Measurements from ENCODE around the gene SMYD3.
"Not testable (repeated sequence)": the region's sequence is repeated elsewhere in the genome, so short reads cannot be mapped to it uniquely, and the experiment has no call there.

Gene SMYD3

DNA sequence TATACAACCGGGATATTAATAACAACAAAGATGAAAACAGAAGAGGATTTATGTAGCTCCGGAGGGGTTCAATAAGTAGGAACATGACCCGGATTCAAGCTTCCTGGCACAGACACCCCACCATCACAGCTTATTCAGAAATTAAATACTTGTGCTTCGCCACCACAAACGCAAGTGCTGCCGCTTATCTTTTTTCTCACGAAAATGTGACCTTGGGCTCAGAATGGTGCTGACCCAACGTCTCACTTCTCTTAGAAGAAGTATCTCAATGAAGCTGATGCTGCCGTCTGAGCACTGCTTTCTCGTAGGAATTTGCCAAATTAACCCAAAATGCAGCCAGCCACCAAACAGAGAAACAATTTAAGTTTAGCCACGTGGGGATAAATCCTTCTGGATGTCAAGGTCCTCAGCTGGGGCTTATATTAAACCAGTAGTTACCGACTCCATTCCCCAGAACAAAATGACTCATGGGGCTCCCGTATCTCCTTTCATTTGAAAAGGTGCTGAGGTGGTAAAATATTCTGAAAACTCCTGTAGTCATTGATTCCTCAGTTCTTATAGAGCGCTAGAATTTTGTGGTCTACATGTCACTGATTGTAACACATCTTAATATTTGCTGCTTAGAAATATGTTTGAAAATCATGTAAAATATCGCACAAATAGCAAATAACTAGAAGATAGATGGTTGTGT lies 466.7 kb downstream of the SMYD3 start:
- no peak for TF ChIP-seq POLR2A (IDR thresholded peaks at IDR 0.05; ENCODE audit: low read length)
- no peak for DNase-seq

DNA sequence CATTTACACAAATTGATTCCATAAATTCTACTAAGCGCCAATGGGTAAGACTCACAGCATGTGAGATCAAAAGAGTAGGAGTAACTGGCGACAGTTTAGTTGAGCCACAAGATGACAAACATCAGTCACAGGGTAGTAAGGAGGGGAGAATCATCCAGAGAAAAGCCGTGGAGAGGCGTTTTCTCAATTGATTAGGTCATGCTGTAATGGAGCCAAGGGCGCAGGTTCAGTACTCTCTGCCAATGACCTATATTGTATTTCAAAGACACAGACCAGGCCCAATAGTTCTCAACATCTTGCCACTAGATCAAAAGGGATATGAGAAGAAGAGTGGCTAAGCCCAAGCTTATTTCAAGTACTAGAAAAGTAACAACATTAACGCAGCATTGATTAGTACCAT lies 467.5 kb downstream of the SMYD3 start:
- DNase-seq: no peak
- TF ChIP-seq POLR2A (IDR thresholded peaks at IDR 0.05; ENCODE audit: low read length) (no peak), GATA1 (IDR thresholded peaks at IDR 0.05; ENCODE audit: low read depth, low read length) (no peak)

DNA sequence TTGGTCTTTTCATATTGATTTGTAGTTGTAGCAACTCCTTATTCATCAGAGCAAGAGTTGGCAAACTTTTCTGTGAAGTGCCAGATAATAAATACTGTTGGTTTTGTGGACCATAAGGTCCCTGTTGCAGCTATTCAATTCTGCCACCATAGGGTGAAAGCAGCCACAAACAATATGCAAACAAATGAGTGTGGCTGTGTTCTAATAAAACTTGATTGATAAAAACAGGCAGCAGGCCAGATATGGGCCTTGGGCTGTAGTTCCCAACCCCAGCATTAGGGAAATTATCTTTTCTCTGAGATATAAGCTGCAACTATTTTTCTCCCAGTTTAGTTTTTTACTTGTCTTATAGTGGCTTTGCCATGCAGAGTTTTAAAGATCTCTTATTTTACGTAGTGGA lies 469.2 kb downstream of the SMYD3 start:
- TF ChIP-seq POLR2A (IDR thresholded peaks at IDR 0.05; ENCODE audit: low read length) (no peak), GATA1 (IDR thresholded peaks at IDR 0.05; ENCODE audit: low read depth, low read length) (no peak)

DNA sequence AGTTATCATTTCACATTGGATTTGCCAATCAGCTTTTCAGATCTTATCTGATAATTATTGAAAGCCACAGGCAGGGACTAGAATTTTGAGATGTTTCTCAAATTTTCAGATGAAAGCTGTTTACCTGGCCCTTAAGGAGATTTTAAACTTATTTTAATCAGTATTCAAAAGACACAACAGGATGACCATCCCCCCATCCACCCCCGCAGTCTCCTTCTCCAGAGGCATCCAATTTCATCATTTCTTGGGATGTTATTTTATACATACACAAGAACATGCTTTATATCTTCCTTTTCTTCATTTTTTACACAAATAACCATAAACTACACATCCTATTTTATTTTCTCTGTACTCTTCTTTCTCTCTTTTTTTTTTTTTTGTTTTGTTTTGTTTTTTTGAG lies 470.9 kb downstream of the SMYD3 start:
- TF ChIP-seq GATA1 (IDR thresholded peaks at IDR 0.05; ENCODE audit: low read depth, low read length) (no peak), POLR2A (IDR thresholded peaks at IDR 0.05; ENCODE audit: low read length) (no peak)
- no peak for DNase-seq

More for the DNA sequence above, 469.2 kb downstream of the SMYD3 start:
- DNase-seq: no peak

DNA sequence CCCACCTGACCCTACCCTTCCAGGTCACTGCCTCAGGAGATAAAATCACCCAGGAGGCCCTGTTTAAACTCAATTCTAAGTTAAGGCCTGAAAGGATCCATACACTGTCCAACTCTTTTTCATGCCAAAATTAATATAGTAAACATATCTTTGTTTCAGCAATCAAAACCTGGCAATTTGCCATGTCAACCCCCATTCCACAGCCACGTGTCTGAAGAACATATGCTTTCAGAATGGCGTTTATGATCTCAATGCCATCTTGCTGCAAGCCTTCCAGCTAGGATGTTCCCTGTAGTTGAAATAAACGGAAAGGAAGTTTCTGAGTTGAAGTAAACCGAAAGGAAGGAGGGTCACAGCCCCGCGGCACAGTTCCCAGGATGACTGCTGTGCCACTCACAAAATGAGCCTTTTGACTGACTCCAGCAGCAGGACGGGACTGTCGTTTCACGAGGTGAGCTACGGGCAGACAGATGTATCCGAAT lies 472.0 kb downstream of the SMYD3 start:
- TF ChIP-seq POLR2A (IDR thresholded peaks at IDR 0.05; ENCODE audit: low read length): no peak
- TF ChIP-seq GATA1 (IDR thresholded peaks at IDR 0.05; ENCODE audit: low read depth, low read length): no peak
- DNase-seq: no peak

DNA sequence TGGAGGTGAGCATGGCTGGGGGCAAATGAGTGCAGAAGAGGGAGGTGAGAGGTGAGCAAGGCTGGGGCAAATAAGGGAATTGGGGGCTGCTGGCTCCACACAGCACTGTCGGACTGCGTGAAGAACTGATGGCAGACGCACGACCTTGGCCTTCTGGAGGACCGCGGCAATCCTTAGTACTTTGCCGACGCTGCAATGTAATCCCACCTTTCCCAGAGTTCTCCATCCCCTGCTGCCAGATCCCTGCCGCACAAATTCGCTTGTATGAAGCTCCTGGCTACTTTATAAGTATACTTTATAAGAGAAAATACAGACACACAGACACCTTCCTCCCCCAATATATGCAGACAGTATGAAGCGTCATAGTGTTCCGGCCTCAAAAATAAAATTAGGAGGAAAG lies 472.4 kb downstream of the SMYD3 start:
- no peak for TF ChIP-seq POLR2A (IDR thresholded peaks at IDR 0.05; ENCODE audit: low read length)
- TF ChIP-seq GATA1 (IDR thresholded peaks at IDR 0.05; ENCODE audit: low read depth, low read length): no peak
- no peak for DNase-seq

DNA sequence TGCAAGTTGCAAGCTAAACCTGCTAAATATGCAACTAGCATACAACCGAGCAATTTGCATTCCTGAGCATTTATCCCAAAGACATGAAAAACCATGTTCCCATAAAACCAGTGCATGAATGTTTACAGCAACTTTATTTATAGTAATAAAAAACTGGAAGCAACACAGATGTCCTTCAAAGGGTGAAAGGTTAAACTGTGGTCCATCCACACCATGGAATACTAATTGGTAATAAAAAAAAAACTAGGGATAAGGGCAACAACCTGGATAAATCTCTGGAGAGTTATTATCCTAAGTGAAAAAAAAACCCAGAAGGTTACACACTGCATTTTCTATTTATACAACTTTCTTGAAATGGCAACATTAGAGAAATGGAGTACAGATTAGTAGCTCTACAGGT lies 474.1 kb downstream of the SMYD3 start:
- no peak for TF ChIP-seq POLR2A (IDR thresholded peaks at IDR 0.05; ENCODE audit: low read length)
- TF ChIP-seq GATA1 (IDR thresholded peaks at IDR 0.05; ENCODE audit: low read depth, low read length): no peak
- DNase-seq: no peak

DNA sequence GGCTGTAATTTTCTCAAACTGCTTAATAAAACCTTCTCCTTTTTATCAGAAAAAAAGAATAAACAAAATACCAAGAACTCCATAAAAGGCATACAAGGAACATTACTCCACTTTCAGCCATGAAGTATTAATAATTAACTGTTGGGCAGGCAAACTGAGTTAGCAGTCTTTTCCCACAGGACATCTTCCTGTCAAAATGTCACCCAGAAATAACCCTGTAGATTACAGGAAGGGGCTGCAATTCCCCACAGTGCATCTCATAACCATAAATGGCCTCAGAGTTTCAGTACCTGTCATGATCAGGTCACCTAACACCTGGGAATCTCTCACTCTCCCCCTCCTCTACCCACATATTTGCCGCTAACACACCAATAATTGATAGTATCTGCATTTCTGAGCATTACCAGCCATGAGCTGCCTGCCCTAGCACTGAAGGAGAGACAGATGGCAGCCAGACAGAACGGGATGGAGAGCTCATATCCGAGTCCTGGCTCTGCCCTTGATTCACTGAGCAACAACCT lies 475.0 kb downstream of the SMYD3 start:
- DNase-seq: no peak
- no peak for TF ChIP-seq POLR2A (IDR thresholded peaks at IDR 0.05; ENCODE audit: low read length)
- TF ChIP-seq GATA1 (IDR thresholded peaks at IDR 0.05; ENCODE audit: low read depth, low read length): no peak

DNA sequence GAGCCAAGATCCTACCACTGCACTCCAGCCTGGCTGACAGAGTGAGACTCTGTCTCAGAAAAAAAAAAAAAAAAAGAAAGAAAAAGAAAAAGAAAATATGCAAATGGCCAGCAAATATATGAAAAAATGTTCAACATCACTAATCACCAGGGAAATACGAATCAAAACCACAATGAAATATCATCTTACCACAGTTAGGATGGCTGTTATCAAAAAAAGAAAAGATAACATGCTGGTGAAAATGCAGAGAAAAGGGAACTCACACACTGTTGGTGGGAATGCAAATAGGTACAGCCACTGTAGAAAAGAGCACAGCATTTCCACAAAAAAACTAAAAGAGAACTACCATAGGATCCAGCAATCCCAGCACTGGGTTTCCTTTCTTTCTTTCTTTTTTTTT lies 477.5 kb downstream of the SMYD3 start:
- TF ChIP-seq POLR2A (IDR thresholded peaks at IDR 0.05; ENCODE audit: low read length) (no peak), GATA1 (IDR thresholded peaks at IDR 0.05; ENCODE audit: low read depth, low read length) (no peak)

DNA sequence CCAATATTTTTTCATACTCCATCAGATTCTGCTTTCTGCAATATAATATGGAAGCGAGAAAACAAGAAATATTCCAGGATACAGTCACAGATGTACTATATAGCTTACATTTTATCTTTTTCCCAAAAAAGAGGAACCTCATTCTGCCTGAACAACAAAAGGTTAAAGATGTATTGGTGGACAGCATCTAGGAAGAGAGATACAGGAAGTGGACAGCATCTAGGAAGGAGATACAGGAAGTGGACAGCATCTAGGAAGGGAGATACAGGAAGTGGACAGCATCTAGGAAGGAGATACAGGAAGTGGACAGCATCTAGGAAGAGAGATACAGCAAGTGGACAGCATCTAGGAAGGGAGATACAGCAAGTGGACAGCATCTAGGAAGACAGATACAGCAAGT lies 483.0 kb downstream of the SMYD3 start:
- not testable (repeated sequence) for DNase-seq

More for the DNA sequence above, 477.5 kb downstream of the SMYD3 start:
- DNase-seq: no peak

DNA sequence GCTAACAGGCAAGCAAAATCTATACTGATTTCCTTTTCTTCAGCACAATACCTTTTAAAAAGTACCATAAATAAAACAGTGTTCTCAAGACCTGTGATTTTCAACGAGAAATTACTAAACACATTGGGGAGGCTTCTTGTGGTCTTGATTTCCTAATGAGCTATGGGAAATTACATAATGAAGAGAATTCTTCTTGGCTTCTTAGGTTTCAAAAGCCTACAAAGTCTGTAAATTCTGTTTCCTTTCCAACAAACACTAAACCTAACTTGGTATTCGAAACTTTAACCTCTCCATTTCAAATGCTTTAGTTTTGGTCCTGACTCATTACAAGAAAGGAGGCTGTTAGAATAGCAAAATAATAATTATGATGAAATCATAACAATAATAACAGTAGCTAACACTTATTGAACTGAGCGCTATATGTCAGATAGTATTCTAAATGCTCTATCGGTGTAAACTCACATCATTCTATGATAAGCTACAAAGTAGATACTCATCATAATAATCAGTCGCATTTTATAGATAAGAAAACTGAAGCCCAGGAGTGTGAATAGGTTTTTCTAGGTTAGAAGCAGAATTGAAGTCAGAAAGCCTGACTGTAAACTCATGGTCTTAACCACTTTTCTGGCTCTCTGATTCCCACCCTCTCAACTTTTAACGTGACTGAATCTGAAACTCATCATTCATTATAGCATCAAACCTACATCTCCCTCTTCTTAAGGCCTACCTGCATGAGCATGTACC lies 486.7 kb downstream of the SMYD3 start:
- DNase-seq: no peak
- TF ChIP-seq GATA1 (IDR thresholded peaks at IDR 0.05; ENCODE audit: low read depth, low read length) (no peak), POLR2A (IDR thresholded peaks at IDR 0.05; ENCODE audit: low read length) (no peak)

DNA sequence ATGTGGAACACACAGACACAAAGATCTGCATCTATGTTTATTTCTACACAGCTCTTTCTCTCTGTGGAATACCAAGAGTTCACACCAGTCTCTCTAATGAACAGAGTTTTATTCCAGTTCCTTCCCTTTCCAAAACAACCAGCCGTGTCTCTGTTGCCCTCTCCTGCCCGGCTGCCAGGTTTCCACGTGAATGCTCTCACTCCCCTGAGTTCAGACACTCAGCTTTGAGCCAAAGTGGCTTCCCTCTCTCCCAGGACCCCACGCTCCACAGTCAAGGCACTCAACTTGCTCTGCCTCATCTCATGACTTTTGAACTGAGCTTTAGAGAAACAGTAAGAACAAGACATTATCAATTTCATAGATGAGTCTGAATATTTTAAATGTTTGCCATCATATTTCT lies 488.9 kb downstream of the SMYD3 start:
- TF ChIP-seq POLR2A (IDR thresholded peaks at IDR 0.05; ENCODE audit: low read length): no peak
- no peak for TF ChIP-seq GATA1 (IDR thresholded peaks at IDR 0.05; ENCODE audit: low read depth, low read length)
- no peak for DNase-seq

DNA sequence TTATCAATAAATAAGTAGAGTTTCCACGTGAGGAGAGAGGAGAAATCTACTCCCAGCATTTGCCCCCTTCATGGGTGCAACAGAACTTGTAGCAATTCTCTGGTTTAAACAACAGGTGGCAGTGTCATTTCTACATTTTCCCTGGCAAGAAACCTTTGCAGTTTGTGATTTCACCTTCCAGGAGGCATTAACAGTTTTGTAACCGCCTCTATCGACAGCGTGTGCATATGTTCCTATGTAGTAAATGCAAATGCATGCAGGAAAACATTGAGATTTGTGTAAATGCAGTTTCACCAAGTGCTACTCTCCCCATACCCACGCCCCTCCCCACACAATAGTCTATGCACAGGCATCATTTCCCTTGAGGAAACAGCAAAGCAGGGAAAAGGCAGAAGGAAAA lies 494.7 kb downstream of the SMYD3 start:
- TF ChIP-seq GATA1 (IDR thresholded peaks at IDR 0.05; ENCODE audit: low read depth, low read length) (no peak), POLR2A (IDR thresholded peaks at IDR 0.05; ENCODE audit: low read length) (no peak)
- DNase-seq: peak; percentile 52 to 61

DNA sequence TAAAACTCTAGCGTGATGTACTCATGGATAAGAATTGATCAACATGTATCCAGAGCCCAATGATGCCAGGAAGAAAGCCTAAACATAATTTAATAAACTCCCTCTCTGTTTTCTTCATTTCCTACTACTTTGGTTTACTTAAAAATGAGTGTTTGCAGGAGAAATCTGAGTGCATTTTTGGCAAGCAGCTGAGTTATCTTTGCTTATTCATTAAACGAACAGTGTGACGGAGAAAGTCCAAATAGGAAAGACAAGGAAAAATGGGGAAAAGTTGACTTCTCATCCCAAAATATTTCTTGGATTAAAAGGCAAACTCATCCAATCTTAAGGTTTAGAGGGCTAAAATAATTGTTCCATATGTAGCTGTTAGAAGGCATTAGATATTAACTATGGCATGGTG lies 496.7 kb downstream of the SMYD3 start:
- no peak for DNase-seq
- TF ChIP-seq GATA1 (IDR thresholded peaks at IDR 0.05; ENCODE audit: low read depth, low read length): no peak
- TF ChIP-seq POLR2A (IDR thresholded peaks at IDR 0.05; ENCODE audit: low read length): no peak

DNA sequence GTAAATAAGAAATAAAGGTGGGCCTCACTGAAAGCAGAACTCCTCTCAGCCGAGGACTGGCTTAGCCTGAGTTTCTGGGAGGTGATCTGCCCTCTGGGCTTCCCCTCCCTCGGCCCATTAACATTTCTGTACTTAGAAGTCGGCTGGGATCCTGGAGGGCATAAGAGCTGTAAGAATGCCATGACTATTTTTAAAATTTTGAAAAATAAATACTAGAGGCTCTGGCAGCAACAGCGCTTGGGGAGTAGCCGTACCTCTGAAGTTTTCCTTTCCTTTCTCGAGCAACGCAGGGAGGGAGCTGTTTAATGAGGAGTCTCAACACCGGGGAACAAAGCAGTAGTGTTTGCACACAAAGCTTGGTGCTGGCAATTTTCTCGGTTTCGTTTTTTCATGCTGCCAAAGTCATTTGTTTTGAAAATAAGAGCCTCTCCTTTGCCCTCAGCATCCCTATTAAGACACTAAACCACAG lies 498.7 kb downstream of the SMYD3 start:
- no peak for DNase-seq
- TF ChIP-seq GATA1 (IDR thresholded peaks at IDR 0.05; ENCODE audit: low read depth, low read length): no peak
- no peak for TF ChIP-seq POLR2A (IDR thresholded peaks at IDR 0.05; ENCODE audit: low read length)
